Suprapubic skin (tissue), 4 donors: ENCODE data around the gene LYPLAL1. TPM values are rescaled to one million over a fixed set of nuclear protein-coding genes. Genes with fewer than 3 reads are reported as not detected.

Experiments used
- DNase-seq, 2 donors: peaks; one replicate each; pipeline ENCODE4 v3.0.0-alpha.2; 2019; ENCODE audit warnings: low spot score in 2 of 2
- H3K27ac ChIP-seq: fragments of 200-600 bp; sonication (generic); one replicate; pipeline ENCODE4 v1.5.1; 2019
- H3K27me3 ChIP-seq: fragments of 200-600 bp; sonication (generic); one replicate; pipeline ENCODE4 v1.5.1; 2019
- H3K36me3 ChIP-seq: fragments of 200-600 bp; sonication (generic); one replicate; pipeline ENCODE4 v1.5.1; 2019
- H3K4me1 ChIP-seq: fragments of 200-600 bp; sonication (generic); one replicate; pipeline ENCODE4 v1.5.1; 2019
- H3K4me3 ChIP-seq: fragments of 200-600 bp; sonication (generic); one replicate; pipeline ENCODE4 v1.5.1; 2019; ENCODE audit warnings: mild to moderate bottlenecking
- H3K9me3 ChIP-seq: fragments of 200-600 bp; sonication (generic); one replicate; pipeline ENCODE4 v1.5.1; 2019
- EP300 ChIP-seq: sonication (generic); formaldehyde crosslinking; IDR thresholded peaks from one replicate; pipeline ENCODE4 v1.6.1; 2017; ENCODE audit warnings: antibody characterized with exemption
- POLR2A ChIP-seq, 2 donors: fragments of 450-650 bp; IDR thresholded peaks; one replicate each; pipeline ENCODE4 v1.6.1; 2017; ENCODE audit warnings: antibody characterized with exemption in 2 of 2, mild to moderate bottlenecking in 2 of 2, moderate library complexity in 2 of 2
- POLR2AphosphoS5 ChIP-seq, 3 donors: sonication (generic); formaldehyde crosslinking; IDR thresholded peaks; one replicate each; pipeline ENCODE4 v1.6.1; 2017; ENCODE audit warnings: antibody characterized with exemption in 3 of 3
- WGBS: methylation state at CpG from one replicate; pipeline ENCODE4 v1.1.5; 2018; 5-methylcytosine and 5-hydroxymethylcytosine counted together
- total RNA-seq, 4 donors: library from RNA; depleted of rRNA; stranded (reverse); fragments of >200 nt; gene quantifications; one replicate each; pipeline ENCODE4 v1.1.0, GENCODE V29; 2016
- TF ChIP-seq, protein P1 (sequence below), 2 donors: fragments of 200-600 bp in 1 of 2; fragments of 450-650 bp in 1 of 2; sonication (generic) in 1 of 2; IDR thresholded peaks; one replicate each; pipeline ENCODE4 v1.5.1; 2016 to 2019; ENCODE audit warnings: antibody characterized with exemption in 2 of 2, mild to moderate bottlenecking in 1 of 2, moderate library complexity in 1 of 2

Gene LYPLAL1
- total RNA-seq, 4 donors from 2014 or later = 20.2 to 40.4 (median 32.1) TPM

DNA sequence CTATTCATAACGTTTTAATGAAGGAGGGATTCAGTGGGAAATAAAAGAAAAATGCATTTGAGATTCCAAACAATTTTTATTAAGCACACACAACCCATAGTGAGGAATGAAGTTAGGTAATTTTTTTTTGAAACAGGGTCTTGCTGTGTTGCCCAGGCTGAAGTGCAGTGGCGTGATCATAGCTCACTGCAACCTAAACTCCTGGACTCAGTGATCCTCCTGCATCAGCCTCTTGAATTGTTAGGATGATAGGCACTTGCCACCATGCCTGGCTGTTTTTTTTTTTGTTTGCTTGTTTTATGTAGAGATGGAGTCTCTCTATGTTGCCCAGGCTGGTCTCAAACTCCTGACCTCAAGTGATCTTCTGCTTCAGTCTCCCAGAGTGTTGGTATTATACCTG is 28.9 kb downstream of the LYPLAL1 start:
- TF ChIP-seq, protein P1, sequence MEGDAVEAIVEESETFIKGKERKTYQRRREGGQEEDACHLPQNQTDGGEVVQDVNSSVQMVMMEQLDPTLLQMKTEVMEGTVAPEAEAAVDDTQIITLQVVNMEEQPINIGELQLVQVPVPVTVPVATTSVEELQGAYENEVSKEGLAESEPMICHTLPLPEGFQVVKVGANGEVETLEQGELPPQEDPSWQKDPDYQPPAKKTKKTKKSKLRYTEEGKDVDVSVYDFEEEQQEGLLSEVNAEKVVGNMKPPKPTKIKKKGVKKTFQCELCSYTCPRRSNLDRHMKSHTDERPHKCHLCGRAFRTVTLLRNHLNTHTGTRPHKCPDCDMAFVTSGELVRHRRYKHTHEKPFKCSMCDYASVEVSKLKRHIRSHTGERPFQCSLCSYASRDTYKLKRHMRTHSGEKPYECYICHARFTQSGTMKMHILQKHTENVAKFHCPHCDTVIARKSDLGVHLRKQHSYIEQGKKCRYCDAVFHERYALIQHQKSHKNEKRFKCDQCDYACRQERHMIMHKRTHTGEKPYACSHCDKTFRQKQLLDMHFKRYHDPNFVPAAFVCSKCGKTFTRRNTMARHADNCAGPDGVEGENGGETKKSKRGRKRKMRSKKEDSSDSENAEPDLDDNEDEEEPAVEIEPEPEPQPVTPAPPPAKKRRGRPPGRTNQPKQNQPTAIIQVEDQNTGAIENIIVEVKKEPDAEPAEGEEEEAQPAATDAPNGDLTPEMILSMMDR (IDR thresholded peaks at IDR 0.05) = no peak
- TF ChIP-seq POLR2A (IDR thresholded peaks at IDR 0.05) = no peak
- no peak for TF ChIP-seq POLR2AphosphoS5 (IDR thresholded peaks at IDR 0.05)
- no peak for TF ChIP-seq EP300
- 85% methylated on average over 2 of the region's 2 CpGs for WGBS

DNA sequence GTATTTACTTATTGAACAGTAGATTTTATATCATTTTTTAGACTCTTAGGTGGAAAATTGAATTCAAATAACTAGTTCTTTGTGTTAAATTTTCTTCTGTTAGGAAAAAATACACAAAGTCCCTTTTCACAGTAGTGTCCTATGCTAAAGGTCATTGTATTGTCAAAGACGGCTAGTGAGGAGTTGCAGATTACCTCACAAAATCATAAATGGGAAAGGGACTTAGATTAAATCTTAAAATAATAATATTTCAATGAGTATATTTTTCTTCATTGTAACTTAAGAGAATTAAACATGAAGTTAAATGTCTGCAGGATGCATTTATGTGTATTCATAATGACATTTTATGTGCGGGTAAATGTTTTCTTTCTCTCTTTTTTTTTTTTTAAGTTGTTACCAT is 32.7 kb downstream of the LYPLAL1 start:
- no peak overlapping the region for H3K27ac ChIP-seq
- no peak for DNase-seq
- no peaks in the 10 kb centered on the region for H3K9me3 ChIP-seq
- WGBS = 87% methylated on average over 2 of the region's 2 CpGs
- H3K36me3 ChIP-seq = peaks cover 10% of the 10 kb centered on the region
- H3K4me3 ChIP-seq = no peak overlapping the region
- H3K27me3 ChIP-seq = no peaks in the 10 kb centered on the region
- H3K4me1 ChIP-seq = no peaks in the 10 kb centered on the region
- TF ChIP-seq, protein P1 (IDR thresholded peaks at IDR 0.05) = no peak
- no peak for TF ChIP-seq POLR2A (IDR thresholded peaks at IDR 0.05)

More for the DNA sequence above, 28.9 kb downstream of the LYPLAL1 start:
- Histone ChIP-seq H3K9me3 (no peaks in the 10 kb centered on the region), H3K4me1 (no peaks in the 10 kb centered on the region), H3K4me3 (no peak overlapping the region), H3K27me3 (no peaks in the 10 kb centered on the region), H3K36me3 (peaks cover 5% of the 10 kb centered on the region), H3K27ac (no peak overlapping the region)
- DNase-seq = no peak

DNA sequence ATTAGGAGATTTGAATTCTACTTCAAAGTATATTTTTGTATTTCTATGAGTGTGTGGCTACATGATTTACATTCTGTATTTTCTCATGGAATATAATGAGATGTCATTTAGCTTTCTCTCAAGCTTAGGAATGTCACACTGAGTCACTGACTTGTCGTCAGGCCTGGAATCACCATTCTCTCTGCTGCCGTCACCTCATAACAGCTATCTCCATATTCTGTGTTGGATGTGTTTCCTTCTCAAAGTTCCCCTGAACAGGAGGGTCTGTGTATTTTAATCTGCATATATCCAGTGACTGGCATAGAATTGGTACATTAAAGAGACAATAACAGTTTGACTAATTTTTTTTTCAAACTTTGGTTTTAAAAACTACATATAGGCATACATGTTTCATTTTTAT is 35.9 kb downstream of the LYPLAL1 start:
- no peak for DNase-seq
- Histone ChIP-seq H3K27me3 (no peaks in the 10 kb centered on the region), H3K9me3 (no peaks in the 10 kb centered on the region), H3K4me1 (no peaks in the 10 kb centered on the region), H3K4me3 (no peak overlapping the region), H3K27ac (no peak overlapping the region), H3K36me3 (peaks cover 10% of the 10 kb centered on the region)
- WGBS = 92% methylated on average over 2 of the region's 2 CpGs
- TF ChIP-seq, protein P1 (IDR thresholded peaks at IDR 0.05) = no peak
- no peak for TF ChIP-seq EP300
- no peak for TF ChIP-seq POLR2AphosphoS5 (IDR thresholded peaks at IDR 0.05)
- no peak for TF ChIP-seq POLR2A (IDR thresholded peaks at IDR 0.05)

DNA sequence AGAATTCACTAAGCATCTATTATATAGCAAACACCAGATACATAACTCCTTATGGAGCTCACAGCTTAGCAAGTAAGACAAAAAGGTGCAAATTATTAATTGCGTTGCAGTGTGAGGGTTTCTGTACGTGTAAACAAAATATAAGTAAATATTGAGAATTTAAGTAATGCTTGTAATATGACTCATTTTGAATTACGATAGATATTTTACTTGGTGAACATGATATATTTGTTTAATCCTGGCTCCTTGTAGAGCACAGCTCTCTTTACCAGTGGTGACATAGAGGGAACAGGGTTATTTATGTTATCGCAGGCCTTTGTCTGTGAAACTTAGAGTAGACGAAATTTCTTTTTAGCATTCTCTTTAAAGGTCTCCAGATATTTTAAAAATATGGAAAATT is 36.4 kb downstream of the LYPLAL1 start:
- H3K9me3 ChIP-seq = no peaks in the 10 kb centered on the region
- TF ChIP-seq, protein P1 (IDR thresholded peaks at IDR 0.05) = no peak
- TF ChIP-seq POLR2A (IDR thresholded peaks at IDR 0.05) (no peak), POLR2AphosphoS5 (IDR thresholded peaks at IDR 0.05) (no peak), EP300 (no peak)
- H3K27ac ChIP-seq = no peak overlapping the region
- no peaks in the 10 kb centered on the region for H3K27me3 ChIP-seq
- no peaks in the 10 kb centered on the region for H3K4me1 ChIP-seq
- WGBS = 95% methylated on average over 5 of the region's 5 CpGs
- H3K4me3 ChIP-seq = no peak overlapping the region
- DNase-seq = no peak
- peaks cover 10% of the 10 kb centered on the region for H3K36me3 ChIP-seq

DNA sequence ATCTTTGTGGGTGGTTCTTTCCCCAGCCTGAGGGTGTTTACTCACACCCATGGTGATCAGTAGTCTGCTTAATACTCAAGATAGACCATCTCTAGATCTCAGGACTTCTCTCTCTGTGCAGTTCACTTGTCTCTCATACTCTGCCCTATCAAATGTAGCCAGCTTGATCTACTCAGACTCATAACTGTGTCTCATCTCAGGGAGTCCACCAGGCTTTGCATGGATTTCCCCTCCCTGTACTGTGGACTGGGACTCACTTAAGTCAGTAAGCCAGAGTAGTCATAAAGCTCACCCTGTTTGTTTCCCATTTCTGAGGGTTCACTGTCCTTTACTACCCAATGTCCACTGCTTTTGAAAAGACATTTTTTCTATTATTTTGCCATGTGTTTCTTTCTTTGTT is 41.8 kb downstream of the LYPLAL1 start:
- H3K4me1 ChIP-seq = no peaks in the 10 kb centered on the region
- no peaks in the 10 kb centered on the region for H3K27me3 ChIP-seq
- TF ChIP-seq, protein P1 (IDR thresholded peaks at IDR 0.05) = no peak

More for the DNA sequence above, 41.8 kb downstream of the LYPLAL1 start:
- no peaks in the 10 kb centered on the region for H3K9me3 ChIP-seq
- H3K27ac ChIP-seq = no peak overlapping the region
- H3K4me3 ChIP-seq = no peak overlapping the region
- H3K36me3 ChIP-seq = peaks cover 12% of the 10 kb centered on the region
- no peak for DNase-seq
